Measurements from ENCODE around the gene YIPF3.
"Not testable (repeated sequence)": the region's sequence is repeated elsewhere in the genome, so short reads cannot be mapped to it uniquely, and the experiment has no call there.

Gene YIPF3

DNA sequence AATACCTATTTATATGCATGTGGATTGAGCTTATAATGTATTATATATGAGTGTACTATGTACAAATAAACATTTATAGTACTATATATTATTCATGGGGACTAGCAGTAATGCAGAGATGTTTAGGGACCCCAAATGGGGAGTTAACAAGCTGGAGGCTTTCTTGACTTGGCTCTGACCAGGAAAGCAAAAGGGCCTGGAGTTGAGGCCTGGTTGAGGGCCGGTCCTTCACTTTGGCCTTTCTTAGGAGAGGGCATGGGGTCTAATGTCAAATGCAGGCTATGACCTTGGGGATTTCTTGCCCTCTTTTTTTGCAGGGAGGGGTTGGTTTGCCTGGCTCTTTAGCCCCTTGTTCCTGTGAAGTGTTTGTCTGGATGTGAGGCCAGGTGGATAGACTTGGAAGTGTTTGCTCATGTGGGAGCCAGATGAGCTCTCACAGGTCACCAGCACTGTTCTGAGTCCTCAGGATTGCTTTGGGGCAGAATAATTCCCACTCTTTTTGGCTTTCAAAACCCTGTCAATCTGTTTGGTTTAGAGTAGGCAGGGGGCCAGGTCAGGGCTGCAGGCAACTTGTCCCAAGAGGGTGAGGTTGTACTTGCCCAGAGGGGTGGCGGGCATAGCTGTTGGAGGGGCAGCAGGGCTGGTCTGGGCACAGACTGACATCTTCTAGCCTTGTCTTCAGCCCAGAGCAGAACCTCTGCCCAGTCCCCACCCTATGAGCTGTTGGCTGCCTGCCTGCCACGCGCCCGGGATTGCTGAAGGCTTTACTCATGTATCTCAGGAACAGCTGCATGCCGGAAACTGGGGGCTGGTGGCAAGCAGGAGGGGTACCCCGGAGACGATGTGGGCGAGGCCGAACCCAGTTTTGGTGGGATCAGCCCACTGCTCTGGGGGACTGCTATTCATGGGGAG is 24.7 kb downstream of the YIPF3 start:
- DNase-seq, result no peak

DNA sequence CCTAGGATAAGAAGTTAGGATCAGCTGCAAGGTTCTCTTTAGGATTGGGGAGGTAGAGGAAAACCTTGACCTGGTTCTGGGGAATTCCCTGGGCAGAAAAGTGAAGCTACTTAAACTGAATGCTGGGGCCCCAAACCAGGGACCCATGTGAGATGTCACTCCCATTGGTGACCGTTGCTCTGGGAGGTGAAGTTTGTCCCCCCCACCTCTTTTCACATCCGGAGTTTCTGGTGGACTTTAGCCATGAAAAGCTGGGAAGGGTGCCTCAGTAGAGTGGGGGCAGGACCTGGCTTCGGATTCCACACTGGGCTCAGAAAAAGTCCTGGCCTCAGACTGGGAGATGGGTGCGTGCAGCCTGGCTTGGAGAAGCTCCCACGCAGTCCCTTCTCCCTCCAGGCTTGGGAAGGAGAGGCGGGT is 26.2 kb downstream of the YIPF3 start:
- no peak for DNase-seq

DNA sequence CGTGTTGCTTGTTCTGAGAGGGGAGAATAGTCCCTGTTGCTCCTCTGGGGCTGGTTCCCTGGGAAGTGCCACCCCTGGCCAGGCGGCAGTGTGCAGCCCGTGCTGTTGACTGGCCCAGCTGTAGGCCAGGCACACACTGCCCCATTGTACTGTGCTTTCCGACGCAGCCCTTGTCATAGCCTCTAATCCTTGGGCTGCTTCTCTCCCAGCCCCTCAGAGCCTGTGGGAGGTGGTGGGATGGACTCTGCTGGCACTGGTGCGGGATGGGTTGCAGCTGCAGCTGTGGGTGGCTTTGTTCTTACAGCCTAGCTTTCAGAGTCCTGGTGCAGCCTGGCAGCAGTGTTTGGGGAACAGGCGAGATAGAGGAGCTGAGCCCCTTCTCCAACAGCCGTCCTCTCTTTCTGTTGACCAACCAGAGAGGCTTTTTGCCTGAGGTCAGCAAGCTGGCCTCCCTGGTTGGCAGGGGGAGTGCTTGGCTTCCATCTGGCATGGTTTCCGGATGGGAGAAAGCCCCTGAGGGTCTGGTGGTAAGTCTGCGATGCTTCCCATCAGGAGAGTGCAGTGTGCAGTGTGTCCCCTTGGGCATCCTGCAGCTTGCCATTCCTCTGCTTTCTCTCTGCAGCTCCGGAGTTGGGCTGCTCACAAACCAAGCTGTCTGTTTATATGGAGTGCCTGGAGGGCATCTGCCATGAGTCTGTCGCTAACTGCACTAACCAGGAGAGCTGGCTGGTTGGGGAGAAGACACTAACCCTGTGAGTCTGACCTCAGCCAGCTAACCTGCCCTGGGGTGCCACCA is 27.3 kb downstream of the YIPF3 start:
- no peak for DNase-seq

DNA sequence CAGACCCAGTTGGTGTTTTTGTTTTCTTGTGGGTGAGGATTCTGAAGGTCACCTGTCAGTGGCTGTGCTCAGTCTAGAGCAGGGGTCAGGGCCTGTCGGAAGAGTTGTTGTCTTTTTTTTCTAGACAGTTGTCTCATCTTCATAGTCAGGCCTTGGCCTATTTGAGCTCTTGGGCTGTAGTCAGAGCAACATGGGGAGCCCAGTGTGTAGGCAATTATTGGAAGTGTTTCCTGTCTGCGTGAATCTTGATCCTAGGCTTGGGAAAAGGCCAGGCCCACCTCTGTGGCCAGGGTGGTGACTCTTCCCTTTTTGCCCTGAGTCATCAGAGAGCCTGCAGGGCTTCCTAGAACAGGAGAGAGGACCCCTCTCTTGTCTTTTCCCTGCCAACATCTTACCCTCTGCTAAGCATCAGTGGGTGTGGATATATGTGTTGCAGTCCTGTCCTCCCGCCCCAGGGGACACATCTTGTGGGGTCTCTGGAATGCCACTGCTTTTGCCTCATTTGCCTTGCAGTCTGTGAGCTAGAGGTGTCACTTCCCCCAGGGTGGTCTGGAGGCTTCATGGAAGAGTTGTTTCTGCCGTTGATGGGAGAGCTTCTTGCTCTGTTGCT is 28.0 kb downstream of the YIPF3 start:
- DNase-seq, result no peak

DNA sequence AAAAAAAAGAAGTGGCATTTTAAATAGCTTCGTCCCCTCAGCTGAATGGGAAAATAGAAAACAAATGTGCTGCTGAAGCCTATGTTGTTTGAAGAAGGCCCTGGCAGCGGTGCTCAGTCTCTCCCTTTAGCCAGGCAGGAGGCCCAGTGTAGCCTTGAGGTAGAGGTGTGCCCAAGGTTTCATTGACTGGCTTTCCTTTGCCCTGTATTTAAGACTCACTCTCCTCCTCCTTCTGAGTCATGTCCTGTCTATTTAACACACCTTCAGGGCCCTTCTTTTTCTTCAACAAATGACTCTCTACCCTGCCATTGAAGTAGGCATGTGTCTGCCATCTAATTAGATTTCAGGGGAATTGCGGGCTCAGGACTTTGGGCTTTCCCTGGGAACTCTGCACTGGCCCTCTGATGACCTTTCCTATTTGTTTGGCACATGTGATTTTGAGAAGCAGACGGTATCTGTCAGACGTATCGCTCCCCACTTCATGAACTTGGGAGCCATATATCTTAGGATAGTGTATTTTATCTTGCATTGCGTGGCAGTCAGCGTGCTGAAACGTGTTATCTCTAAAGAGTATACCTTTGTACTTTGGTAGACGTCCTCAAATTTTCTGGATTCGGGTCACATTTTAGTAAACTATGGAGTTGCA is 35.0 kb downstream of the YIPF3 start:
- DNase-seq, result no peak

DNA sequence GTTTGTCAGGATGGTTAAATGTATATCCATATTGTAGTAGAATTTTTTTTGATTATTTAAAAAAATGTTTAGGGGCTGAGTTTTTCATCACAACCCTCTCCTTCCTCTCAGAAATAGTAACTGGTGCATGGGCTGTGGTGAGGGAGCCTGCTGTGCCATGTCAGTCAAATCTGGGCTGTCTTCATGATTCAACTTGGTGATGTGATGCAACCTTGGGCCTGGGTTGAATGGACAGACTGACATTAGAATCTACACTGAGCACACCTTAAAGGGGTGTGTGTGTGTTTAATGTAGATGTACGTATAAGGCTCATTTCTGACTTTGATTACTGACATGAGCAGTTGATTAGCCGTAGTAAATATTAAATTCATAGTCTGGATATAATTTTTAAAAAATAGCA is 35.7 kb downstream of the YIPF3 start:
- no peak for DNase-seq

DNA sequence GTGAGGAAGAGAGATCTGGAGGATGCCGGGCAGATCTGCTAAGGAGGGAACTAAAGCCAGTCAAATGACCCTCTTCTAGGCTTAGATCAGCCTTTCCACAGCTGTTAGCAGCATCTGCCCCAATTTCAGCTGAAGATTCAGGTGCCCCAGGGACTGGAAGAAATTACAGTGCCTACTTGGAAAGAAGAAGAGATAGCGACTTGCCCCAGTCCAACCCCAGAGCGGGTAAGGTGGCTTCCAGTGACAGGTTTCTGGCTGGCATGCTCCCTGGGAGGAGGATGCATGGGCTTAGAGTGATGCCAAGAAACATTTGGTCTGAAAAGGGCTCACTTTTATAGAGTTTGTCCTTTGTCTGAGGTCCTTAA is 38.7 kb downstream of the YIPF3 start:
- no peak for DNase-seq

DNA sequence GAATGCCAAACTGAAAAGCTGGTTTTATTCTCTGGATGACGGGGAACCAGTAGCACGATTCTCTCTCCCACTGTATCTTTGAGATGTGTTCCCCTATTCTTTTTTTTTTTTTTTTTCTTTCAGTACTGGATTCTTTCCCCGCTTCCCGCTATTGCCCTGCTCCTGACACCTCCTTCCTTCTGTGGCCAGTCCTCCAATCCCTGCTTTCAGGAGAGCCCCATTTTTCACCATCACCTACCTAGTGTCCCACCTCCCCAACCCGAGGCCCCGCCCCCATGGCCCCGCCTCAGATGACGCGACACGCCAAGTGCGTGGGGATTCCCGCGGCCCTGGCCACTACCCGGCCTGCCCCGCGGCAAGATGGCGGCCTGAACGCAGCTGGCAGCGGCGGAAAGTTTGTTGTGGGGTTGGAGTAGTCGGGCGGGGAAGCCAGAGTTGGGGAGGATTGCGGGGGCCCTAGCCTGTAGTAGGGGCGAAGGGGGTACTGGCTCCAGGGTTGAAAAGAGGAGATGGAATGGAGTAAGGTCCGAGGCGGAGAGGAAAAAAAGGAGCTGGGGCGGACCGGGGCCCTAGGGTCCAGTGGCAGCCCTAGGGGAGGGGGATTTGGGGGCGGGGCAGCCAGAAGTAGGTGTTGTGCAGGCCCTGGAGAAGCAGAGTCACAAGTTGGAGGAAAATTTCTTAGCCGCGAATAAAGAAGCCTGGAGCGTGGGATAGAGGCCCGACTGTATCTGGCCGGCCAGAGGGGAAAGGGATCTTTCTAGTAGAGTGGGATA is 39.3 kb downstream of the YIPF3 start, which contains the start of gene TJAP1:
TSS of gene TJAP1 (plus strand) at position 336 of the 773 bp plus-strand sequence. CDS start 21,432 bp downstream, outside the sequence.
- DNase-seq, result peak; percentile 94

DNA sequence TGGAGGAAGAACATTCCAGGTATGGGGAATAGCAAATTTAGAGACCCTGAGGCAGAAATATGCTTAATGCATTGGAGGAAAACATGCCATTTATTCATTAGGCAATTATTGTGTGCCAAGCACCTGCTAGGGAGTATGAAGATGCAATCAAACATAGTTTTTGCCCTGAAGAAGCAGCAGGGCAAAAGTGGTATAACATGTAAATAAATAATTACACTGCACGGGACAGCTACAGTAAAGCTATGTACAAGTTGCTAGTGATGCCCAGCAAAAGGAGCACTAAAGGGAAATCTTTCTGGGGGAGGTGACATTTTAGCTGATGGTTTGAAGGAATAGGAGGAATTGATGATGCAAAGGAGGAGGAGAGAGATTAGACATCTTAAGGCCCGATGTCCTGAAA is 40.0 kb downstream of the YIPF3 start:
- no peak for DNase-seq

DNA sequence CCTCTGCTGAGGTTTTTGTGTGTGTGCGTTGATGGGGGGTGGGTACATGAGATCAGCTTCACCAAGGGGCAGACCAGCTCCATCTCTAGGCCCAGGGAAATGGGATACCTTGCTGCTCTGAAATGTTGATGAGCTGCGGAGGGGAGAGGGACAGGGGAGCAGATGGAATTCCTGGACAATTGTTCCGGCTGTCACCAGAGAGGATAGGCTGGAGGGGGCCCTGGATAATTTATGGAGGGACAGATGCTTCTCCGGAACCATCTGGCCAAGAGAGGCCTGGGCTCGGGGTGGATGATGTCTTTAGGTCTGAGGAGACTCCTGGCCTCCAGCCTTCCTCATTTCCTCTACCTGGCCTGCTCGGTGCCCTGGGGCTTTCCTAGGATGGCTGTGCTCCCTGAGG is 41.2 kb downstream of the YIPF3 start:
- no peak for DNase-seq

DNA sequence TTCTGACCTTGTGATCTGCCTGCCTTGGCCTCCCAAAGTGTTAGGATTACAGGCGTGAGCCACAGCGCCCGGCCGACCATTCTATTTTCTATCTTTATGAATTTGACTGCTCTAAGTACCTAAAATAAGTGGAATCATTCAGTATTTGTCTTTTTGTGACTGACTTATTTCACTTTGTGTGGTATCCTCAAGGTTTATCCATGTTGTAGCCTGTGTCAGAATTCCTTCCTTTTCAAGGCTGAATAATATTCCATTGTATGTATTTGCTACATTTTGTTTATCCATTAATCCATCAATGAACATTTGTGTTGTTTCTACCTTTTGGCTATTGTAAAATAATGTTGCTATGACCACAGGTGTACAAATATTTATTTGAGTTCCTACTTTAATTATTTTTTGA is 44.2 kb downstream of the YIPF3 start:
- DNase-seq, result no peak

DNA sequence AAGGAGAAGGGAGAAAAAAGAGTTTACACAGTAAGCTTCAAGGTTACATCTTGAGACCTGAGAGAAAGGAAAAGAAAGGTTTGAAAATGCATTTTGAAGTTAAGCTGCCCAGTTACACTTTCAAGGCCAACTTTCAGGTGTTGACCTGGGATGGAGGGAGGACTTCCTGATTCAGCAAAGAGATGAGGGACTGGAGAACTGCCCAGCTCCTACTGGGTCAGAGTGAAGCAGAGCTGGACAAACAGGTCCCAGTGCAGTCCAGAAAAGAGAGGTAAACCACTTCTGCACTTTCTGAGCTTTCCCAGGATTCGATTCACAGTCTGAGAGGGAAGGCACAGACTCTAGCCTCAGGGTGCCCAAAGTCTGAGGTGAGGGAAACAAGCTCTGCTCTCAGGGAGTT is 45.3 kb downstream of the YIPF3 start:
- DNase-seq, result no peak

DNA sequence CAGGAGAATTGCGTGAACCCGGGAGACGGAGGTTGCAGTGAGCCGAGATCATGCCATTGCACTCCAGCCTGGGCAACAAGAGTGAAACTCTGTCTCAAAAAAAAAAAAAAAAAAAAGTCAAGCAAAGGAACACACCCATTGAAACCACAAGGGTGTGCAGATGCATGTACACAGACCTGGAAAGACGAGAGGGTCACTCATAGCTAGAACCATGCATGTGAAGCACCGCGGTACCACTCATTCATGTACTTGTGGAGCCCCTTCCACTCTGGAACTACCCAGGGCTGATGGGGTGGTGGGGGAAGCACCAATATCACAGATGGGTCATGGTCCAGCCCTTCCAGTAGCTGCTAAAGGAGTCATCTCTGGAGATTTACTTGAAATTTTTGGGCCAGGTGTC is 46.8 kb downstream of the YIPF3 start:
- DNase-seq, result no peak

DNA sequence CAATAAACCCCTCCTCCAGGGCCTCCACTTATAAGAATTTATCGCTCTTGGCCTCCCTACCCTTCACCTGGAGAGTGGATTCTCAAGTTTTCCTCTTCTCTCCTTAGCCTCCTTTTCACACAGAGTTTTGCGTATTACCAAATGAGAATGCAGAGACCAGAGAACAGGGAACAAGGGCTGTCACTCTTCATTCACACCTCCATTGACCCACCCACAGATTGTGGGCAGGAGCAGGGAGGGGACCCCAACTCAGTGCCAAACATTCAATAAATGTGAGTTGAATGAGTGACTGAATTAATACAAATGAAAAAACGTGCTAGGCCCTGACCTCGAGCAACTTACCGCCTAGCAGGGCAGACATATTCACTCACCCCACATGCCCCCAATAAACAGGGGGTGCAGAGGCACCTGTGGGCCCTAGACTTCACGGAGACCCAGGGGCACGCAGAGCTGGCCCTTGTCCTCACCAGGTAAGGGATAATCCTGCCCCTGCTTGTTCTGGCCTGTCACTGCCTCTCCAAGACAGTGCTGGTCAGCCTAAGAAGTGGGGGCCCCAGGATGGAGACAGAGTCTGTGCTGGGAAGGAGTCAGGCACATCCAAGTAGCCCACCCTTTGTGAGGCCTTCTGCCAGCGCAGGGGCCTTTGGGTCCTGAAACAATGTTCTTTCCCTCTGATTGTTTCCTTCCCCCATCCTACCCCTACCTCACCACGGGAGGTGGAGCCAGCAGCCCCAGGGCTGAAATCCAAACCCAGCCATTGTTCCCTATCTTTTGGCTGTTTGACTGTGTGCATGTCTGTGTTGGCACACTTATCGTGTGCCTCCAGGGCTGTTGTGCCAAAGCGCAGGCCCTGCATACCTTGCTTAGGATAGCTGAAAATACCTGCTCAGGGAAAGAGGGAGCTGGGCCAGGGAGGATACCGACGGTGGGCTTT is 47.7 kb downstream of the YIPF3 start:
- no peak for DNase-seq

DNA sequence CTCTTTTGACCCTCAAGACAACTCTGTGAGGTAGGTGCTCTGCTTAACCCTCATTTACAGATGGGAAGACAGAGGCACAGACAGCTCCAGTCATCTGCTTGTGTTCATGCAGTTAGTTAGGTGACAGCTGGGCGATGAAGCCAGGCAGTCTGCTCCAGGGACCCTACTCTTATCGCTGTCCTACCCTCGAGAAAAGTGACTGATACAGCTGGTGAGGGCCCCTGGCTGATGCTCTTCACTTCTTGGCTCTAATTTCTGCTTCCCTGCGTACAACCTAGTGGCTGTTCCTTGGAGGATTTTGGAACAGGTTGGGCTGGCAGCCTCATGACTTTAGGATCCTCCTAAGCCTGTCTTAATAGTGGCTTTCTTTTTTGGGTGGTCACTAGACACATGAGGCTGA is 48.5 kb downstream of the YIPF3 start:
- DNase-seq, result no peak

DNA sequence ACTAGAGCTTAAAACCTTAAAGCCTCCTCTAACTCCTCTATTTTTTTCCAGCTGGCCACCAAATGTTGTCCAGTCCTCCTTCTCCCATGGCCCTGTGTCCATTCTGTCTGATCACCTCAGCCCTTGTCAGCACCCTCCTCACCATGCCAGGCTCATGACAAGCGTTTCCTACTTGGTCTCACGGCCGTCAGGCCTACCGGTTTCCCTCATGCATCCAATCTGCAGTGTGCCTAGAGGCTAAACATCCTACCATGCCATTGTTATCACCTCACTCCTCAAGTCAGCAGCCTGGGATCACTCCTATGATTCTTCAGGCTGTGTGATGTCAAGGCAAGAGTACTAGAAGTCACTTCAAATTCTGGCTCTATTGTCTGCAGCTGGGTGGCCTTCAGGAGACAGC is 49.0 kb downstream of the YIPF3 start:
- no peak for DNase-seq

DNA sequence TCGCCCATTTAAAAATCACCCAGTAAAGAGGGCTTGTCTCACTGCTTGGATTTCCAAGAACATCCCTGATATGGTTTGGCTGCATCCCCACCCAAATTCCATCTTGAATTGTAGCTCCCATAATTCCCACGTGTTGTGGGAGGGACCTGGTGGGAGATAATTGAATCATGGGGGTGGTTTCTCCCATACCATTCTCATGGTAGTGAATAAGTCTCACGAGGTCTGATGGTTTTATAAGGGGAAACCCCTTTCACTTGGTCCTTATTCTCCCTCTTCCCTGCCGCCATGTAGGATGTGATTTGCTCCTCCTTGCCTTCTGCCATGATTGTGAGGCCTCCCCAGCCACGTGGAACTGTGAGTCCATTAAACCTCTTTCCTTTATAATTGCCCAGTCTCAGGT is 49.5 kb downstream of the YIPF3 start:
- DNase-seq, result not testable (repeated sequence)

DNA sequence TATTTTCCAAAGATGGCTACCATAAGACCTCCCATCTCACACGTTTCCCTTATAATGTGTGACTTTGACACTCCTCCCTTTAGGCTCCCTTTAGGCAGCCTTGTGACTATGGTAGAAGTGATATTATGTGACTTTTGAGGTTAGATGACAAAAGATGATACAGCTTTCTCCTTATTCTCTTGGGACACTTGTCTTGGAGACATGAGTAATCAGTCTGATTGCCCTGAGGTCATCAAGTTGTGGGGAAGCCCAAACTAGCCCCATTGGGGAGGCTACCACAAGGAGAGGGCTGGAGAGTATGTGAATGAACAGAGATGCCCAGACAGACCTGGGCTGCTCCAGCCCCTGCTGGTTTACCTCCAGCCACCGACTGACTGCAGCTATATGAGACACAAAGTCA is 50.8 kb downstream of the YIPF3 start:
- DNase-seq, result no peak

DNA sequence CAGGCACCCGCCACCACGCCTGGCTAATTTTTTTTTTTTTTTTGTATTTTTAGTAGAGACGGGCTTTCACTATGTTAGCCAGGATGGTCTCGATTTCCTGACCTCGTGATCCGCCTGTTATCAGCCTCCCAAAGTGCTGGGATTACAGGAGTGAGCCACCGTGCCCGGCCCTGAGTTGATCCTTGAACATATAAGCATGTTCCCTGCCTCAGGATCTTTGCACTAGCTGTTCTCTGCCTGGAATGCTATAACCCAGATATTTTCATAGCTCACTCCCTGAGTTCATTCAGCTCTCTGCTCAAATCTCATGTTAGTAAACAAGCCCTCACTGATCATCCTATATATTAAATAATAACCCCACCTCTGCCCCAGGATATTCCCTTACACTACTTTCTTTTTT is 52.4 kb downstream of the YIPF3 start:
- no peak for DNase-seq

DNA sequence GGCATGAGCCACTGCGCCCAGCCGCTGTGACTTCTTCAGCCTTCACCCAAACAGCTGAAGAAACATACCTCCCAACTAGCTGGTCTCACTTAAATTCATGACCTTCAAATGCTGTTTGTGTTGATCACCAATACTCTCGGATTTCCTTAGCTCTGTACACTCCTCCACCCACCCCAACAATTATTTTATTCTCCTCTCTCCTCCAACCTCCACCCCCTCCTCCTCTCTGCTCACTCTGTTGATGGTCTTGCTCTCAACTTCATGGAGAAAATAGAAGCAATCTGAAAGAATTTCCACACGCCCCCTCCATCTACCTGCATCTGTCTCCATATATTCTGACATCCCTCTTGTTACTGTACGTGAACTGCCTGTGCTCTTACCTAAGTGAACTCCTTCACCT is 54.8 kb downstream of the YIPF3 start:
- DNase-seq, result no peak
